GM23338 (cell line): ENCODE results near the gene TNNT3.

Experiments
- CREB1 ChIP-seq: fragments of 250-450 bp; sonication (Bioruptor Pico); IDR thresholded peaks from 2 replicates; pipeline ENCODE4 v1.5.0; 2020; ENCODE audit warnings: low read depth, mild to moderate bottlenecking, moderate library complexity
- CTCF ChIP-seq, 2 experiments: fragments of 200-600 bp in 1 of 2; sonication (generic) in 1 of 2; conservative IDR thresholded peaks; 2 replicates each; pipeline versions ENCODE4 v1.5.1 to v1.6.1; 2016 to 2017; ENCODE audit warnings: antibody characterized with exemption in 2 of 2, low read depth in 2 of 2, mild to moderate bottlenecking in 2 of 2, moderate library complexity in 1 of 2
- EZH2 ChIP-seq: fragments of 200-600 bp; sonication (generic); IDR thresholded peaks from one replicate; pipeline ENCODE4 v1.8.0; 2017; ENCODE audit warnings: antibody characterized with exemption, mild to moderate bottlenecking, low read depth; ENCODE audit not compliant: unreplicated experiment
- EZH2phosphoT487 ChIP-seq: fragments of 200-600 bp; sonication (generic); IDR thresholded peaks from one replicate; pipeline ENCODE4 v1.8.1; 2018; ENCODE audit warnings: antibody characterized with exemption; ENCODE audit not compliant: unreplicated experiment
- POLR2AphosphoS5 ChIP-seq: IDR thresholded peaks from 2 replicates; pipeline ENCODE4 v1.6.1; 2016; ENCODE audit warnings: antibody characterized with exemption, low read depth
- REST ChIP-seq: IDR thresholded peaks from one replicate; pipeline ENCODE4 v1.6.1; 2018; ENCODE audit warnings: antibody characterized with exemption; ENCODE audit not compliant: unreplicated experiment
- STAT1 ChIP-seq: IDR thresholded peaks from one replicate; pipeline ENCODE4 v1.6.1; 2016; ENCODE audit warnings: antibody characterized with exemption; ENCODE audit not compliant: unreplicated experiment
- ZNF114 ChIP-seq: fragments of 250-450 bp; sonication (Bioruptor Pico); IDR thresholded peaks from 2 replicates; pipeline ENCODE4 v1.5.0; 2020; ENCODE audit warnings: mild to moderate bottlenecking, moderate library complexity
- ZNF331 ChIP-seq: fragments of 250-450 bp; sonication (Bioruptor Pico); IDR thresholded peaks from 2 replicates; pipeline ENCODE4 v1.5.0; 2020; ENCODE audit warnings: low read depth, mild to moderate bottlenecking, moderate library complexity

GRCh38 chr11:1870326-1870696 lies 49.2 kb upstream of the TNNT3 start:
- TF ChIP-seq REST (no peak), CTCF (conservative IDR thresholded peaks at IDR 0.05; ENCODE audit: low read depth in 2 of 2) (no peak), POLR2AphosphoS5 (no peak), ZNF114 (no peak), EZH2 (no peak), CREB1 (CRISPR knock-in tag) (no peak), EZH2phosphoT487 (no peak), STAT1 (no peak), ZNF331 (CRISPR knock-in tag) (no peak)
